Activated CD4-positive, alpha-beta T cell treated with anti-CD3 and anti-CD28 coated beads, Interleukin-2, Interleukin-4, amounts not matched to agents 100 ng/mL and 50 ng/mL, durations not matched to agents 16 hours and 8 hours (primary cell): ENCODE measurements around the gene POLR3E.

ENCODE experiments used
- DNase-seq: peaks from one replicate; pipeline ENCODE4 v3.0.0-alpha.2; 2020; ENCODE audit warnings: low spot score

POLR3E gene

GRCh38 chr16:22317001-22317530 lies 19.9 kb downstream of the POLR3E start:
- DNase-seq, result no peak

GRCh38 chr16:22317625-22318024 lies 20.4 kb downstream of the POLR3E start:
- DNase-seq, result no peak

- peak; percentile 61 for DNase-seq
These were observed 21.6 kb downstream of the POLR3E start for GRCh38 chr16:22318690-22319358.

- no peak for DNase-seq
These were observed 23.5 kb downstream of the POLR3E start for GRCh38 chr16:22320572-22321339.

- DNase-seq, result peak; percentile 61
These were observed 24.3 kb downstream of the POLR3E start for GRCh38 chr16:22321340-22322001.

- DNase-seq, result no peak
These were observed 24.8 kb downstream of the POLR3E start for GRCh38 chr16:22322021-22322471.

- DNase-seq, result no peak
These were observed 25.5 kb downstream of the POLR3E start for GRCh38 chr16:22322741-22323140.

GRCh38 chr16:22323173-22323958 lies 26.2 kb downstream of the POLR3E start:
- DNase-seq, result no peak

GRCh38 chr16:22323959-22324786 lies 27.0 kb downstream of the POLR3E start:
- DNase-seq, result no peak

GRCh38 chr16:22324787-22325597 lies 27.8 kb downstream of the POLR3E start:
- no peak for DNase-seq

GRCh38 chr16:22325598-22326368 lies 28.6 kb downstream of the POLR3E start:
- DNase-seq, result no peak

- DNase-seq, result no peak
These were observed 29.1 kb downstream of the POLR3E start for GRCh38 chr16:22326369-22326652.

GRCh38 chr16:22326771-22327445 lies 29.7 kb downstream of the POLR3E start:
- no peak for DNase-seq

GRCh38 chr16:22327446-22327775 lies 30.2 kb downstream of the POLR3E start:
- DNase-seq, result no peak

- DNase-seq, result no peak
These were observed 31.0 kb downstream of the POLR3E start for GRCh38 chr16:22328081-22328725.

GRCh38 chr16:22329199-22329695 lies 32.0 kb downstream of the POLR3E start:
- DNase-seq, result no peak

GRCh38 chr16:22330326-22330725 lies 33.1 kb downstream of the POLR3E start:
- no peak for DNase-seq

- no peak for DNase-seq
These were observed 36.3 kb downstream of the POLR3E start for GRCh38 chr16:22333457-22333994.
